Adrenal gland (tissue), 12 donors: ENCODE measurements around the gene DTX4. TPM values are rescaled to one million over a fixed set of nuclear protein-coding genes. Genes with fewer than 3 reads are reported as not detected.
A peak's percentile ranks its signal among the peaks of the same experiment; 100 is the strongest.

Experiments used
- DNase-seq, 7 donors: peaks; one replicate each; pipeline ENCODE4 v3.0.0-alpha.2; 2019 to 2020
- H3K27ac ChIP-seq, 5 donors: fragments of 200-600 bp; sonication (generic) in 4 of 5; 1 replicate in 3 of 5; 2 replicates in 2 of 5; pipeline versions ENCODE4 v1.5.1 to v1.8.0; 2016 to 2020; ENCODE audit warnings: mild to moderate bottlenecking in 1 of 5
- H3K27me3 ChIP-seq: fragments of 200-600 bp; 2 replicates; pipeline ENCODE4 v1.8.0; 2021
- H3K36me3 ChIP-seq, 2 donors: fragments of 200-600 bp; replicated peaks in 1 of 2; 1 replicate in 1 of 2; 2 replicates in 1 of 2; pipeline versions ENCODE4 v1.5.1 to v1.8.0; 2018 to 2022
- H3K4me1 ChIP-seq, 2 donors: fragments of 200-600 bp; replicated peaks in 1 of 2; 1 replicate in 1 of 2; 2 replicates in 1 of 2; pipeline versions ENCODE4 v1.5.1 to v1.8.0; 2018 to 2021
- H3K4me3 ChIP-seq, 4 donors: fragments of 200-600 bp; sonication (generic) in 3 of 4; one replicate each; pipeline ENCODE4 v1.5.1; 2016 to 2018
- H3K9me3 ChIP-seq, 3 donors: fragments of 200-600 bp; sonication (generic) in 1 of 3; replicated peaks in 1 of 3; 1 replicate in 2 of 3; 2 replicates in 1 of 3; pipeline versions ENCODE4 v1.5.1 to v1.8.0; 2016 to 2021
- CTCF ChIP-seq, 6 experiments: fragments of 450-650 bp in 4 of 6; fragments of 200-600 bp in 2 of 6; sonication (generic) in 1 of 6; IDR thresholded peaks; 1 replicate in 5 of 6; 2 replicates in 1 of 6; pipeline versions ENCODE4 v1.5.1 to v1.8.0; 2016 to 2021; ENCODE audit warnings: antibody characterized with exemption in 6 of 6, mild to moderate bottlenecking in 2 of 6, moderate library complexity in 1 of 6
- POLR2A ChIP-seq, 2 donors: fragments of 450-650 bp; IDR thresholded peaks; one replicate each; pipeline ENCODE4 v1.6.1; 2017; ENCODE audit warnings: antibody characterized with exemption in 2 of 2, mild to moderate bottlenecking in 2 of 2, moderate library complexity in 1 of 2
- whole genome bisulfite sequencing, 4 donors: extraction: QIAGEN DNeasy Blood & Tissue Kit in 2 of 4; methylation state at CpG; one replicate each; pipeline versions ENCODE4 v1.1.5 to v1.1.7; 2013 to 2017; 5-methylcytosine and 5-hydroxymethylcytosine counted together
- intact Hi-C, 2 donors: fragments of 100-400 bp; cut with DNase I; formaldehyde crosslinking; loops; one replicate each; pipeline versions ENCODE4 v1.14.1 to v1.15.0; 2022 to 2023
- polyA plus RNA-seq, 3 donors: library from polyadenylated mRNA; stranded (reverse); fragments of 200-250 nt in 2 of 3; fragments of 350-450 nt in 1 of 3; fragmentation: Illumina TruSeq in 1 of 3; extraction: RNeasy Lipid Tissue Mini Kit (QIAGEN cat#74804) in 1 of 3; gene quantifications; one replicate each; pipeline ENCODE4 v1.2.3, GENCODE V29; 2013 to 2014
- total RNA-seq, 9 donors: library from RNA; depleted of rRNA in 4 of 9; stranded (reverse); fragments of >200 nt in 4 of 9; fragments of 120-200 nt in 1 of 9; fragmentation: NEBNext Ultra II Directional in 1 of 9; extraction: Animal tissue kit (Norgen Biotek cat#: 25700) in 1 of 9; gene quantifications; one replicate each; pipeline versions ENCODE4 v1.1.0 to v1.2.4, GENCODE V29; 2013 to 2023
- donor health status: healthy with polysubstance abuse.
- donor health status: Bipolar disorder and iron deficiency.
- donor health status: DM: yes; HTN: yes; CAD: no.
- donor health status: DM: no; HTN: no; CAD: no.
- donor health status: DM: no; HTN: no; CAD: no.
- donor health status: DM: yes; HTN: yes; CAD: no.

The DTX4 gene
- total and polyA plus RNA-seq, 12 donors, result 1.2 to 7.8 (median 3.0) TPM

- H3K9me3 ChIP-seq, result no peaks in the 10 kb centered on the region
- intact Hi-C loops, result loop anchor here in 1 of 2 donors (10.0 kb wide), 1 partner anchor 97 kb away; no protein-coding TSS in a partner anchor
- peak in 6 of 7 donors; percentile 33 to 76 (median 58) for DNase-seq
- WGBS, 4 donors, result 36 to 76% (median 72%) methylated on average over 4 to 6 of the region's 6 CpGs
- H3K4me1 ChIP-seq, result peaks cover 0 to 27% of the 10 kb centered on the region in 2 donors
- H3K27me3 ChIP-seq, result no peaks in the 10 kb centered on the region
- H3K27ac ChIP-seq, result peak overlapping the region in 1 of 5 donors; percentile 58
- TF ChIP-seq CTCF (IDR thresholded peaks at IDR 0.05) (no peak), POLR2A (IDR thresholded peaks at IDR 0.05) (no peak)
- H3K4me3 ChIP-seq, result no peak overlapping the region
- no peaks in the 10 kb centered on the region for H3K36me3 ChIP-seq
These were observed 15.7 kb downstream of the DTX4 start for GRCh38 chr11:59187587-59187986.

GRCh38 chr11:59188954-59189353 is 17.0 kb downstream of the DTX4 start:
- intact Hi-C loops, result loop anchor here in 1 of 2 donors (10.0 kb wide), 1 partner anchor 96 kb away; no protein-coding TSS in a partner anchor
- WGBS, 4 donors, result 81 to 90% (median 84%) methylated on average over 3 to 4 of the region's 4 CpGs
- H3K4me1 ChIP-seq, result peaks cover 0 to 27% of the 10 kb centered on the region in 2 donors

GRCh38 chr11:59189986-59190385 is 18.1 kb downstream of the DTX4 start:
- no peaks in the 10 kb centered on the region for H3K9me3 ChIP-seq
- peak overlapping the region in 1 of 5 donors; percentile 62 for H3K27ac ChIP-seq
- H3K27me3 ChIP-seq, result no peaks in the 10 kb centered on the region
- TF ChIP-seq POLR2A (IDR thresholded peaks at IDR 0.05), result no peak
- no peak for TF ChIP-seq CTCF (IDR thresholded peaks at IDR 0.05)
- H3K4me1 ChIP-seq, result peaks cover 0 to 27% of the 10 kb centered on the region in 2 donors
- H3K4me3 ChIP-seq, result no peak overlapping the region
- no peaks in the 10 kb centered on the region for H3K36me3 ChIP-seq
- intact Hi-C loops, result loop anchor here in 1 of 2 donors (10.0 kb wide), 1 partner anchor 95 kb away; no protein-coding TSS in a partner anchor
- 31 to 38% (median 36%) methylated on average over 4 of the region's 4 CpGs for WGBS, 4 donors
- no peak for DNase-seq

More at GRCh38 chr11:59188954-59189353, 17.0 kb downstream of the DTX4 start:
- Histone ChIP-seq H3K9me3 (no peaks in the 10 kb centered on the region), H3K4me3 (no peak overlapping the region), H3K27ac (peak overlapping the region in 1 of 5 donors; percentile 71), H3K27me3 (no peaks in the 10 kb centered on the region), H3K36me3 (no peaks in the 10 kb centered on the region)
- no peak for DNase-seq
- TF ChIP-seq CTCF (IDR thresholded peaks at IDR 0.05), result no peak
- no peak for TF ChIP-seq POLR2A (IDR thresholded peaks at IDR 0.05)

GRCh38 chr11:59191095-59191494 is 19.2 kb downstream of the DTX4 start:
- intact Hi-C loops, result no loop called here
- Histone ChIP-seq H3K27me3 (no peaks in the 10 kb centered on the region), H3K36me3 (no peaks in the 10 kb centered on the region), H3K27ac (peak overlapping the region in 1 of 5 donors; percentile 62), H3K4me1 (peaks cover 0 to 27% of the 10 kb centered on the region in 2 donors), H3K4me3 (no peak overlapping the region), H3K9me3 (no peaks in the 10 kb centered on the region)
- WGBS, 4 donors, result 78 to 90% (median 86%) methylated on average over 4 of the region's 4 CpGs
- DNase-seq, result no peak
- TF ChIP-seq POLR2A (IDR thresholded peaks at IDR 0.05) (no peak), CTCF (IDR thresholded peaks at IDR 0.05) (no peak)
